Measurements from ENCODE around the gene ARF1.

- TF ChIP-seq POLR2A (IDR thresholded peaks at IDR 0.05): no peak
- no peak for TF ChIP-seq CTCF (IDR thresholded peaks at IDR 0.05)
Observed at GRCh38 chr1:228106800-228107054, 24.2 kb downstream of the ARF1 start.
